GM23338 (cell line): Measurements from ENCODE around the gene ZSWIM9. TPM values are rescaled to one million over a fixed set of nuclear protein-coding genes. Genes with fewer than 3 reads are reported as not detected.
"Not testable (repeated sequence)": the region's sequence is repeated elsewhere in the genome, so short reads cannot be mapped to it uniquely, and the experiment has no call there.

Experiments used
- ATAC-seq: fragments of 200-7000 bp; cut with Tn5 transposase; 3 replicates; pipeline ENCODE4 v1.9.1; 2020
- DNase-seq: peaks from one replicate; pipeline ENCODE4 v3.0.0-alpha.2; 2015; ENCODE audit warnings: low spot score
- H2AFZ ChIP-seq: fragments of 200-600 bp; sonication (generic); 2 replicates; pipeline ENCODE4 v1.8.0; 2016; ENCODE audit warnings: antibody characterized with exemption, mild to moderate bottlenecking, moderate library complexity
- H3F3A ChIP-seq: fragments of 200-600 bp; sonication (generic); replicated peaks from 2 replicates; pipeline ENCODE4 v1.8.0; 2017; ENCODE audit warnings: antibody characterized with exemption, mixed run types, low read depth
- H3K27ac ChIP-seq: fragments of 200-600 bp; sonication (generic); 2 replicates; pipeline ENCODE4 v1.6.1; 2016; ENCODE audit warnings: low read depth
- H3K27me3 ChIP-seq: fragments of 200-600 bp; sonication (generic); 2 replicates; pipeline ENCODE4 v1.8.0; 2016; ENCODE audit warnings: mild to moderate bottlenecking, mixed run types, moderate library complexity; ENCODE audit not compliant: insufficient read depth
- H3K36me3 ChIP-seq: fragments of 200-600 bp; sonication (generic); 2 replicates; pipeline ENCODE4 v1.8.0; 2016; ENCODE audit warnings: mild to moderate bottlenecking; ENCODE audit not compliant: insufficient read depth
- H3K4me1 ChIP-seq: fragments of 200-600 bp; sonication (generic); 2 replicates; pipeline ENCODE4 v1.8.0; 2016; ENCODE audit warnings: mild to moderate bottlenecking, moderate library complexity; ENCODE audit not compliant: insufficient read depth
- H3K4me2 ChIP-seq: fragments of 200-600 bp; sonication (generic); 2 replicates; pipeline ENCODE4 v1.7.1; 2017; ENCODE audit warnings: mixed run types
- H3K4me3 ChIP-seq: fragments of 200-600 bp; sonication (generic); 2 replicates; pipeline ENCODE4 v1.6.1; 2016; ENCODE audit warnings: mixed run types
- H3K79me2 ChIP-seq: fragments of 200-600 bp; sonication (generic); replicated peaks from 2 replicates; pipeline ENCODE4 v1.8.0; 2017; ENCODE audit warnings: mild to moderate bottlenecking; ENCODE audit not compliant: insufficient read depth
- H3K9me2 ChIP-seq: fragments of 200-600 bp; sonication (generic); 2 replicates; pipeline ENCODE4 v1.8.0; 2017; ENCODE audit not compliant: insufficient read depth
- H4K20me1 ChIP-seq: fragments of 200-600 bp; sonication (generic); replicated peaks from 2 replicates; pipeline ENCODE4 v1.8.0; 2017; ENCODE audit warnings: mild to moderate bottlenecking; ENCODE audit not compliant: insufficient read depth
- H3K27ac Mint-ChIP-seq: 2 replicates; pipeline ENCODE4 v1.8.0; 2020; ENCODE audit warnings: inconsistent platforms, mild to moderate bottlenecking, moderate library complexity, mixed read lengths
- H3K27me3 Mint-ChIP-seq: 3 replicates; pipeline ENCODE4 v1.8.0; 2022; ENCODE audit warnings: low read depth, mild to moderate bottlenecking, moderate library complexity, mixed read lengths, inconsistent platforms; ENCODE audit not compliant: insufficient read depth, poor library complexity
- H3K36me3 Mint-ChIP-seq: 3 replicates; pipeline ENCODE4 v1.8.0; 2021; ENCODE audit warnings: low read depth, mild to moderate bottlenecking, inconsistent platforms, moderate library complexity, mixed read lengths
- H3K4me1 Mint-ChIP-seq: 3 replicates; pipeline ENCODE4 v1.8.0; 2020; ENCODE audit warnings: mild to moderate bottlenecking, inconsistent platforms, mixed read lengths
- H3K4me3 Mint-ChIP-seq: 3 replicates; pipeline ENCODE4 v1.8.0; 2021; ENCODE audit warnings: moderate library complexity, mild to moderate bottlenecking, inconsistent platforms, mixed read lengths
- H3K9me3 Mint-ChIP-seq: 3 replicates; pipeline ENCODE4 v1.8.0; 2020; ENCODE audit warnings: moderate library complexity, mild to moderate bottlenecking, inconsistent platforms, mixed read lengths
- EZH2 ChIP-seq: fragments of 200-600 bp; sonication (generic); IDR thresholded peaks from one replicate; pipeline ENCODE4 v1.8.0; 2017; ENCODE audit warnings: antibody characterized with exemption, mild to moderate bottlenecking, low read depth; ENCODE audit not compliant: unreplicated experiment
- EZH2phosphoT487 ChIP-seq: fragments of 200-600 bp; sonication (generic); IDR thresholded peaks from one replicate; pipeline ENCODE4 v1.8.1; 2018; ENCODE audit warnings: antibody characterized with exemption; ENCODE audit not compliant: unreplicated experiment
- JUNB ChIP-seq: IDR thresholded peaks from one replicate; pipeline ENCODE4 v1.6.1; 2016; ENCODE audit warnings: antibody characterized with exemption; ENCODE audit not compliant: unreplicated experiment
- NANOG ChIP-seq: IDR thresholded peaks from 2 replicates; pipeline ENCODE4 v1.6.1; 2016; ENCODE audit warnings: antibody characterized with exemption, borderline replicate concordance
- POLR2AphosphoS5 ChIP-seq: IDR thresholded peaks from 2 replicates; pipeline ENCODE4 v1.6.1; 2016; ENCODE audit warnings: antibody characterized with exemption, low read depth
- STAT1 ChIP-seq: IDR thresholded peaks from one replicate; pipeline ENCODE4 v1.6.1; 2016; ENCODE audit warnings: antibody characterized with exemption; ENCODE audit not compliant: unreplicated experiment
- ZNF331 ChIP-seq: fragments of 250-450 bp; sonication (Bioruptor Pico); IDR thresholded peaks from 2 replicates; pipeline ENCODE4 v1.5.0; 2020; ENCODE audit warnings: low read depth, mild to moderate bottlenecking, moderate library complexity
- ZNF462 ChIP-seq: fragments of 250-450 bp; sonication (Bioruptor Pico); IDR thresholded peaks from 2 replicates; pipeline ENCODE4 v1.5.0; 2020; ENCODE audit warnings: mild to moderate bottlenecking, moderate library complexity
- polyA plus RNA-seq: library from polyadenylated mRNA; unstranded; fragments of >200 nt; fragmentation: Nextera tagmentation; extraction: Ambion mirVana; gene quantifications from 2 replicates; pipeline ENCODE4 v1.2.1, GENCODE V29; 2016
- total RNA-seq: library from RNA; depleted of rRNA; stranded (reverse); fragments of >200 nt; shearing (Covaris generic); gene quantifications from 2 replicates; pipeline ENCODE4 v1.2.3, GENCODE V29; 2014

ZSWIM9 gene
- total and polyA plus RNA-seq, 2 experiments from 2014 or later = 2.9 to 9.1 TPM

- no peak for TF ChIP-seq ZNF462 (CRISPR knock-in tag)
These were observed 48.5 kb downstream of the ZSWIM9 start (continued) for GRCh38 chr19:48218997-48219396.

GRCh38 chr19:48220784-48221183 is 50.3 kb downstream of the ZSWIM9 start:
- H3K9me3 Mint-ChIP-seq, H3K27me3 Mint-ChIP-seq, H3K79me2 ChIP-seq, H3K4me2 ChIP-seq, ATAC-seq, H3K36me3 ChIP-seq, H3K4me1 Mint-ChIP-seq, H3K4me3 ChIP-seq, H3F3A ChIP-seq, H3K36me3 Mint-ChIP-seq, DNase-seq, H3K27ac ChIP-seq, H4K20me1 ChIP-seq, H3K4me1 ChIP-seq, H2AFZ ChIP-seq, H3K9me2 ChIP-seq, H3K27ac Mint-ChIP-seq, H3K27me3 ChIP-seq, H3K4me3 Mint-ChIP-seq: not testable (repeated sequence)

- no peaks in the 10 kb centered on the region for H4K20me1 ChIP-seq
- no peaks in the 10 kb centered on the region for H3K27me3 ChIP-seq
- H3K27ac ChIP-seq = no peak overlapping the region
- H3K4me3 ChIP-seq = no peak overlapping the region
- Mint-ChIP-seq H3K27me3 (no peaks in the 10 kb centered on the region), H3K4me1 (peaks cover 8% of the 10 kb centered on the region; the same call in 2 of the 3 replicates), H3K27ac (no peak overlapping the region), H3K9me3 (no peaks in the 10 kb centered on the region), H3K4me3 (no peak overlapping the region), H3K36me3 (no peaks in the 10 kb centered on the region; the same call in 2 of the 3 replicates)
- H3K36me3 ChIP-seq = no peaks in the 10 kb centered on the region
- H3K4me2 ChIP-seq = no peak overlapping the region
- no peak for TF ChIP-seq STAT1
- TF ChIP-seq EZH2phosphoT487 = no peak
- no peak for TF ChIP-seq POLR2AphosphoS5
- TF ChIP-seq EZH2 = no peak
- TF ChIP-seq NANOG = no peak
- no peak for TF ChIP-seq ZNF331
- TF ChIP-seq JUNB = no peak
- H2AFZ ChIP-seq = no peak overlapping the region
- H3K79me2 ChIP-seq = no peaks in the 10 kb centered on the region
- no peak for ATAC-seq
- H3F3A ChIP-seq = no peaks in the 10 kb centered on the region
- H3K9me2 ChIP-seq = no peaks in the 10 kb centered on the region
- H3K4me1 ChIP-seq = no peaks in the 10 kb centered on the region
- no peak for DNase-seq
These were observed 51.1 kb downstream of the ZSWIM9 start for GRCh38 chr19:48221628-48222027.
